ENCODE data around the gene CEACAM18.

CEACAM18 gene

GRCh38 chr19:51539821-51540366 is 61.6 kb downstream of the CEACAM18 start:
- no peak for DNase-seq
